ENCODE data around the gene DHCR7.

Gene DHCR7

GRCh38 chr11:71456294-71456693 lies 8.1 kb upstream of the DHCR7 start:
- no peak for DNase-seq

DNA sequence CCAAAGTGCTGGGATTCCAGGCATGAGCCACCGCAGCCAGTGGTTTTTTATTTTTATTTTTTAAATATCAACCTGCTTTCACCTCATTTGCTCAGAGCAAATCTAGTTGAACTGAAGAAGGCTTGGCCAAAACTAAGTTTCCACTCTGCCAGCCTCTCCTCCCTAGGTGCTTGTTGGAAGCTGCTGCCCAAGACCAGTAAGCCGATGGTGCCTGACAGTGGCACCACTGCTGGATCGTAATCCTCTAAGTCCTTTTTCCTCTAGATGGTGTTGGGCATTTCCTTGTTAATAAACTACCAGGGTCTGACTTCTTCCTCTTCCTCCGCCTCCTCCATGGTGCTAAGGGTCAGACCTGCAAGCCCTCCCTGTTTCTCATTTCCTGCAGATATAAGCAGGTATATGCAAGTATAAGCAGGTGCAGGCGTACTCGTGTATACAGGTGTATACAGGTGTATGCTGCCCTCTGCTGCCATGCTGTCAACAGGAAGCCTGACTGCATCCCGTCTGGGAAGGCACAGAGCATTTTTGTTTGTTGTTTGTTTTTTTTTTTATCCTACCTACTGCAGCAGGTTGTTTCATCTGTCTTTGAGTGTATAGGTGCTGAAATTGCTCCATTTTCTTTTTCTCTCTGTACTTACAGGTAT lies 6.4 kb upstream of the DHCR7 start:
- DNase-seq, result peak in 2 of 5 experiments; percentile 15 to 22

- no peak for DNase-seq
These were observed 5.7 kb upstream of the DHCR7 start for GRCh38 chr11:71453918-71454304.

- peak; percentile 84 to 94 (median 93) for DNase-seq
These were observed 5.1 kb upstream of the DHCR7 start, which contains the start of gene NADSYN1 for GRCh38 chr11:71453037-71453917. Gene NADSYN1, plus strand, starts transcription at chr11:71453203. Its CDS starts 94 bp downstream, at chr11:71453297.

DNA sequence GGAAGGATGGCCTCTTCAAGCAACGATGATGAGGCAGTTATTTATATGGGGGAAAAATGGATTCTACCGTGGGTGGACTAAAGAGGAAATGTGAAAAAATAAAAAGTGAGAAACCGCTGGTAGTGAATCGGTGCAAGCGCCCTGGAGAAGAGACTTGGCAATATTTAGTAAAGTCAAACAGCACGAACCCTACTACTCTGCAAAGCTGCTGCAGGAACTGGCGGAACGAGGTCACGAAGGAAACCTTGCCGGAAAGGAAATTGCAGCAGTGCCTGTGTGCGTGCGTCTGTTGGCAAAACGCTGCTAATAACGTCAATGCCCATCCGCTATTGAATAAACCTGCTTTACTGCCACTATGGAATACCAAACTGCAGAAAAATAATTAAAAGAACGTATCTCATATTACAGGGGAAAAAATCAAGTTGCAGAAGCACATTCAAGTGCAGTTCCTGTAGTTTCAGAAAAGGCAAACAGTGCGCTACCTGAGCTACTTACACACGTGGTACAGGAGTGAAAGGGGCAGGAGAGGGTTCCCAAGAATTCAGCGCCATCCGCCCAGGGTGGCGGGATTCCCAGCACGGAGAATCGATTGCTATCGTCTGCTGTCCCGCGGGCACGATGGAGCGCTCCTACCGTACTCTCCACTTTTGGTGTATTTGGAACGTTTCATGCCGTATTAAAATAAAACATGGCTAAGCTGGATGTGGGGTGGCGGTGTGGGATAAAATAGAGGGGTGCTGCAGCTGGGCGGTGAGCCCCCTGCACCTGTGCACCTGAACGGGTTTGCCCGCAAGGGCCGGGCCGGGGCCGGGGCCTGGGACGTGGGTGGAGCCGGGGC lies 4.2 kb upstream of the DHCR7 start:
- DNase-seq, result peak in 3 of 5 experiments; percentile 49 to 92 (median 78)

- peak in 1 of 5 experiments; percentile 42 for DNase-seq
These were observed 3.5 kb upstream of the DHCR7 start for GRCh38 chr11:71451596-71452198.

- no peak for DNase-seq
These were observed 2.7 kb upstream of the DHCR7 start for GRCh38 chr11:71450939-71451338.

GRCh38 chr11:71450507-71450906 lies 2.3 kb upstream of the DHCR7 start:
- no peak for DNase-seq

DNA sequence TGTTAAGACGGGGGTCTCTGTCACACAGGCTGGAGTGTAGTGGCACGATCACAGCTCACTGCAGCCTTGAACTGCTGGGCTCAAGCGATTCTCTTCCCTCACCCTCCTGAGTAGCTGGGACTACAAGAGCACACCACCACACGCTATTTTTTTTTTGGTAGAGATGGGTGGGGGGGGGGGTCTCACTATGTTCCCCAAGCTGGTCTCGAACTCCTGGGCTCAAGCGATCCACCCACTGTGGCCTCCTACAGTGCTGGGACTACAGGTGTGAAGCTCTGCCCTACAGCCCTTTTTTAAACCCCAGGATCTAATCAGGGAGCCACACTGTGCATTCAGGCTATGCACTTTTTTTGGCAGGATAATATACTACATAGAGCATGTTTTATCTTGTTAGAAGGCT lies 1.4 kb upstream of the DHCR7 start:
- DNase-seq, result peak in 1 of 5 experiments; percentile 13

- DNase-seq, result peak in 3 of 5 experiments; percentile 23 to 43 (median 38)
These were observed 369 bp downstream of the DHCR7 start for GRCh38 chr11:71447791-71448256.

DNA sequence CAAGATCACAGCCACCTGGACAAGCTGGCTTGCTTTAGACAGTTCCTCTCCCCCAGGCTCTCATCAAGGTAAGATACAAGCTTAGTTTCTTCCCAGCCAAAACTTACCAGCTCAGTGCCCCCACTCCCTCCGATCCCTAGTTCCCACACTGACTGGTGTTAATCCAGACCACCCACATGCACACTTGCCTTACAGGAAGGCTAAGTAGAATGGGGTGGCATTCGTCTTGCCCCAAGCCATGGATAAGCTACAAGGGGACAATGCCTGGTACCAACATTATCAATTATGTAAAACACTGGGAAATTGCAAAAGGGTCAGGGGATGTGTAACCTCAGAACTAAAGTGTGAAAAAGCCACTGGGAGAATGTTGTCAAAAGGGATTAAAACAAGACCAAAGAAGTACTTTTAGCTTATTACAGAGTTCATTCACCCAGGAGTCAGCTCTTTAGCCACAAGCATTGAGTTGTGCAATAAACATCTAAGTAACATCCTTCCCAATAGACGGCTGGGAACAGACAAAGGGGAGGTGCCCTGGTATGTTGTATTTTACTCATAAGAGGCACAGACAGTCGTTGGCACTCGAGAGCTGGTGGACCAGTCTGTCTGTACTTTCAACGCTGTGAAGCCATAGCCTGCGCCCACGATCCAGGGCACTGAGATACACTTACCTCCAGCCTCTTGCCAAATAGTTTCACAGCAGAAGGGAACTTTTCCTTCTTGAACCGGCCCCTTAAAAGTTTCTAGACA lies 1.1 kb downstream of the DHCR7 start:
- peak in 1 of 5 experiments; percentile 15 for DNase-seq

DNA sequence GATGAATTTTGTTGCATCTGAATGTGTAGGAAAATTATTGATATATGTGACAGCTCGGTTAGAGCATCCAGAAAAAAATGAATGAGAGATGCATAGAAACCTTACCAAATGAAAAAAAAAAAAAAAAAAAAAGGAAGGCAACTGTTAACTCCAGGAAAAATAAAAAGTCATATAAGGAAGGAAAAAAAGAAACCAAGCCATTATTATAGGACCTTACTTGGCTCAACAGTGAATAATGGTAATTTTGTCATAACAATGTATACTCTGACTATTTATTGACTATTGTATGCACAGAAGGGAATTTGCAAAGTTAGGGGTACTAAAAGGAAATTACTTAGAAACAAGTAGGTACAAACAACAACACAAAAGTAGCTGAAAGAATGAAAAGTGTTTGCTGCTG lies 2.0 kb downstream of the DHCR7 start:
- no peak for DNase-seq

DNA sequence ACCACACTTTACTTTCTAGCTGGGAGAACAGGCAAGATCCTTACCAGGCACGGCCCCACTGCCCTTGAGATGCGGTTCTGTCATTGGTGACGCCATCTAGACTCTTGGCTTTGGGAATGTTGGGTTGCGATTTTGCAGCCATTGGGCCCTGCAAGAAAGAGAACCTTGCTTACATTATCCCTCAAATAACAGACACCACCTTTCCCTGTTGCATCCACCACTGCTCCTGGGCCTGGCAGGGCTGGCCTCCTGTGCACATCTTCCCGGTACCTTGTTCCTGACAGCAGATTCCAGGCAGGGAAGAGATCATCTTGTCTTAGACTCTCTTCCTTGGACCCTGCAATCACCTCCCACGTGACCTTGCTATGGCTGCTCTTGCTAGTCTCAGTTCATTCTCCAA lies 3.4 kb downstream of the DHCR7 start:
- no peak for DNase-seq

DNA sequence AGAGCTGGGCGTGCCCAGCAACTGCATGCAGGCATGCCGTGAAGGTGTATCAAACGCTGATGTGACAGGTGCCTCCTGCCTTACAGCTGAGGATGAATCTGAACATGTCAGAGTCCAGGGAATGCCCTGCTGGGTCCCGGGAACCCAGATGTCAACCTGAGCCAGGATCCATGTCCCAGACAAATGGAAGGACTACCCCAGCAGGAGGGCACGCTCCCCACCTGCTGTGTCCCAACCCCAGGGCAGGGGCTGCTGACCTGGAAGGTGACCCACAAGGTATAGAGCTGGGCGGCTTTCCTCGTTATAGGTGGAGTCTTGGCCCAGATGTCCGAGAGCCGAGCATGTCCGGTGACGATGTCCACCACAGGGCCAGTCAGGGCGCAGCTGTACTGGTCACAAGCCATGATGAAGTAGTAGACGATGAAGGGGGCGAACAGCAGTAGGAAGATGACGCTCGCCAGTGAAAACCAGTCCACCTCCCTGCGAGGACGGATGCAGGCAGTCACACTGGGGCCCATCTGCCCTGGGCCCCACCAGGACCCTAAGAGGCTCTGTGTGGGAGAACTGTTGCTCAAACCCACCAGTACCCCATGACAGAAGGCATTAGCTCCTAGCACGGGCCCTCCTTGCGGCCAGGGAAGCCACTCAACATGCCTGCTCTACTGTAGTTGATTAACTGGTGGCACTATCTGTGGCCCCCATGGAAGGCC lies 4.3 kb downstream of the DHCR7 start:
- no peak for DNase-seq

DNA sequence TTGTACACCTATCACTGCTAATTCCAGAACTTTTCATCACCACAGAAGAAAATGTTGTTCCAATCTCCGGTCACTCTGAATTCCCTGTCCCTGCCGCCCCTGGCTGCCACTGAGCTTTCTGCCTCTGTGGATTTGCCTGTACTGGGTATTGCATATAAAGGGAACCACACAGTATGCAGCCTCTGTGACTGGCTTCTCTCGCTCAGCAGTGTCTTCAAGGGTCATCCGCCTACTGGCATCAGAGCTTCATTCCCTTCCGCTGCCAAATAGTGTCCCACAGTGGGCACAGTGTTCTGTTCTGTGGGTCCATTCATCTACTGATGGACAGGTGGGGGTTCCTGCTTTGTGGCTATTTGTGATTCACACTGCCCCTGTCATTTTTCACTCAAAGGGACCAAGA lies 5.3 kb downstream of the DHCR7 start:
- DNase-seq, result no peak

GRCh38 chr11:71442123-71442522 lies 6.1 kb downstream of the DHCR7 start:
- DNase-seq, result no peak

- DNase-seq, result no peak
These were observed 6.9 kb downstream of the DHCR7 start for GRCh38 chr11:71441251-71441650.

GRCh38 chr11:71440021-71440755 lies 8.0 kb downstream of the DHCR7 start:
- DNase-seq, result no peak

DNA sequence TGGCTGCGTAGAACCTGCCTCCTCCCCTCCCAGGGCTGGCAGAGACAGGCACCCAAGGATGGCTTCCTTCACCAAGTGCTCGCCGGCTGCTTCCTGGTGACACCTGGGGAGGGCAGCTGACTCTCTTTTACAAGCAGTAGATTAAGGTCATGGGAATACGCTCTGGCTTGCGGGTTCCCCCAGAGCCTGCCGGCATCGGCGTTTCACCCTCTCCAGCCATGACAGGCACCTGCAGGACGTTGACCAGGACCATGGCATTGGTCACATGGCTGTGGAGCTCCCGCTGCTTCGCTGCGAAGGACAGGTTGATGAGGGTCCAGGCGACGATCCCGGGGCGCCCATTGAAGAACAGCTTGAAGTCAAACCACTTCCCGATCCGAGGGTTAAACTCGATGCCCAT lies 9.5 kb downstream of the DHCR7 start:
- no peak for DNase-seq

DNA sequence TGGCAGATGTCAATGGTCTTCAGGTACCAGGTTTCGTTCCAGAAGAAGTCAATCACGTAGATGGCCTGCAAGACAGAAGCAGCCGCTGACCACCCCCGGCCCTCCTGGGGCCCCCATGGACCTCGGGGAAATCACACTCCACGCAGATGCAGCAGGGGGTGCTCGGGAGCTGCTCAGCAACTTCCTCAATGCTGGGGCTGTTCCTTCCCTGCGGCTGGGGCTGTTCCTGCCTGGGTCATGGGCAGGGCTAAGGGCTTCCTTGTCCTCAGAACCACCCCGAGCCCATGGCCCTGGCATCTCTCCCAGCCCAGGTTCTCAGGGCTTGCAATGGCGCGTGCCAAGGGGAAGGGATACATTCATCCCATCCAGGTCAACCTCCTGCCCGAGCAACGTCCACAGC lies 10.3 kb downstream of the DHCR7 start:
- DNase-seq, result no peak
